Measurements from ENCODE around the gene RNASE13.

Gene RNASE13

DNA sequence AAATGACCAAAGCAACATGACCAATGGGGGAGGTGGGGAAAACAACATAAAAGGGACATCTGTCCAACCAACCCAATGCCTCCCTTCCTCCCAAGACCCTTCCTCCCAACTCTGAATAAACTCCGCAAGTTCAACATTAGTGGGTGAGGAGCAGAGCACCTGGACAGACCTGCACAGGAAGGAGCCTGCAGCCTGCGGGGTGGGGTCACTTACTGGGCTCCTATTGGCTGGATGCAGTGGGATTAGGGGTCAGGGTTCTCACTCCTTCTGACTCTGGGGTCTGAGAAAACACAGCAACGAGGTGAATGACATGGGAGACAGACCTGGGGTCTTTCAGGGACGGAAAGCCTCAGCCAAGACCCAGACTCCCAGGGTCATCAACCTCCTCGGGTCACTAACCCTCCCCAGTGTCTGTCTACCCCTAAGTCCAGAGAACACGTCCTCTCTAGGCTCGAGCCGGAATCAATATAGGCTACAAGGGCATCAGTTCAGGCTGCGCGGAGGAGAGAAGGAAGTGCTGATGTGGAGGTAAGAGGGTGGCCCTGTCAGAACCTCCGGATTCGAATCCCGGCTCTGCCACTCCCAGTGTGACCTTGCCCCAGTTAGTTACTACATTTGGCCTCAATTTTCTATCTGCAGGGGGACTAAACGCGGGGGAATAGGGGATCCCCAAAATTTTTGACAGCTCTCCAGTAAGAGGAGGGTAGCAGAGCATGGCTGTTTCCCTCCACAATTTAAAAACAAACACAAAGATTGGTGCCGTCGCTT is 10.6 kb downstream of the RNASE13 start:
- Histone ChIP-seq H3K4me1 (ENCODE audit: control insufficient read depth in 5 of 5, insufficient read depth in 5 of 5, low read length in 5 of 5) (peaks cover 3 to 42% (median 33%) of the 10 kb centered on the region in 5 donors), H3K27ac (ENCODE audit: low read depth, low read length) (peak overlapping the region; percentile 65)

DNA sequence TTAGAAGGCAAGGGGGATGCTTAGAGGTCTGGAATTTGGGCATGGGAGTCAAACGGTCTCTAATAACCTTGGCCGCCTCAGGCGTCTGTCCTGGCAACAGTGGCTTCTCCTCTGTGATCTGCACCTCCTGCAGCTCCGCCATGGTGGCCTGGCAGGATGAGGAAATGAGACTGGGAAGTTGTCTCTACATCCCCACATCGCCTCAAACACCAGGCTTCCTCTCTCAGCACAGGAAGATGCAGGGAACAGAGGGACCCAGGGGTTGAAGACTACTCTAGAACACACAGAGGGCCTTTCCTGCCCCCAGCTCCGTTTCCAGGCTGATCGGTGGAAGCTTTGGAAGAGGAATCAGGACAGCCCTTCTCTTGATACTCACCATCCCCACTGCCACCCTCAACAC is 11.4 kb downstream of the RNASE13 start:
- peak overlapping the region; percentile 65 for H3K27ac ChIP-seq (ENCODE audit: low read depth, low read length)
- peaks cover 3 to 42% (median 33%) of the 10 kb centered on the region in 5 donors for H3K4me1 ChIP-seq (ENCODE audit: control insufficient read depth in 5 of 5, insufficient read depth in 5 of 5, low read length in 5 of 5)
- peaks cover 3 to 40% (median 35%) of the 10 kb centered on the region in 5 donors for H3K36me3 ChIP-seq (ENCODE audit: control insufficient read depth in 5 of 5, insufficient read depth in 5 of 5, low read length in 5 of 5)
- no peaks in the 10 kb centered on the region for H3K27me3 ChIP-seq (ENCODE audit: control insufficient read depth in 5 of 5, insufficient read depth in 4 of 5, low read length in 5 of 5)
- H3K4me3 ChIP-seq (ENCODE audit: low read depth in 1 of 5, low read length in 5 of 5), result peak overlapping the region in 4 of 5 donors; percentile 75 to 87 (median 82)
- H3K9me3 ChIP-seq (ENCODE audit: control insufficient read depth in 5 of 5, low read length in 5 of 5), result no peaks in the 10 kb centered on the region
- H3K9ac ChIP-seq (ENCODE audit: low read length in 5 of 5), result peak overlapping the region in 2 of 5 donors; percentile 77 to 84

More for the DNA sequence above, 10.6 kb downstream of the RNASE13 start:
- Histone ChIP-seq H3K9ac (ENCODE audit: low read length in 5 of 5) (peak overlapping the region; percentile 66 to 84 (median 71)), H3K9me3 (ENCODE audit: control insufficient read depth in 5 of 5, low read length in 5 of 5) (no peaks in the 10 kb centered on the region), H3K27me3 (ENCODE audit: control insufficient read depth in 5 of 5, insufficient read depth in 4 of 5, low read length in 5 of 5) (no peaks in the 10 kb centered on the region), H3K4me3 (ENCODE audit: low read depth in 1 of 5, low read length in 5 of 5) (peak overlapping the region; percentile 75 to 87 (median 82)), H3K36me3 (ENCODE audit: control insufficient read depth in 5 of 5, insufficient read depth in 5 of 5, low read length in 5 of 5) (peaks cover under 1 to 32% (median 27%) of the 10 kb centered on the region in 5 donors)

DNA sequence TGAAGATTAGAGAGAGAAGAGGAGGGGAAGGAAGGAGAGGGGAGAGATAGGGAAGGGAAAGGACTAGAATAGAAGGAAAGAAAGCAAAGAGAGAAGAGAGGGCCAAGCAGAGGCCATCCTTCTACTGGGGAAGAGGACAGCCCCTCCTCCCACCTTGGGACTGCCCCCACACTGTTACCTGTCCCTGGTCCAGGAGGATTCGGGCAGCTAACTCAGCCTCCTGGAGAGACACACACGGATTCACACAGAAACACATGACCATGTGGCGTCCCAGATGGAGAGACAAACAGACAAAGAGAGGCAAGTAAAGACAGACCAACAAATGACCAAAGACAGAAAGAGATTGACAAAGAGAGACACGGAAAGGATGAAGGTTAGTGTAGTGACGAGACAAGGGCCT is 11.9 kb downstream of the RNASE13 start:
- no peak overlapping the region for H3K27ac ChIP-seq (ENCODE audit: low read depth, low read length)
- H3K9me3 ChIP-seq (ENCODE audit: control insufficient read depth in 5 of 5, low read length in 5 of 5), result no peaks in the 10 kb centered on the region
- no peaks in the 10 kb centered on the region for H3K27me3 ChIP-seq (ENCODE audit: control insufficient read depth in 5 of 5, insufficient read depth in 4 of 5, low read length in 5 of 5)
- H3K9ac ChIP-seq (ENCODE audit: low read length in 5 of 5), result peak overlapping the region in 2 of 5 donors; percentile 41 to 84
- H3K36me3 ChIP-seq (ENCODE audit: control insufficient read depth in 5 of 5, insufficient read depth in 5 of 5, low read length in 5 of 5), result peaks cover 3 to 45% (median 40%) of the 10 kb centered on the region in 5 donors
- H3K4me1 ChIP-seq (ENCODE audit: control insufficient read depth in 5 of 5, insufficient read depth in 5 of 5, low read length in 5 of 5), result peaks cover 3 to 42% (median 33%) of the 10 kb centered on the region in 5 donors
- peak overlapping the region in 4 of 5 donors; percentile 75 to 87 (median 82) for H3K4me3 ChIP-seq (ENCODE audit: low read depth in 1 of 5, low read length in 5 of 5)

DNA sequence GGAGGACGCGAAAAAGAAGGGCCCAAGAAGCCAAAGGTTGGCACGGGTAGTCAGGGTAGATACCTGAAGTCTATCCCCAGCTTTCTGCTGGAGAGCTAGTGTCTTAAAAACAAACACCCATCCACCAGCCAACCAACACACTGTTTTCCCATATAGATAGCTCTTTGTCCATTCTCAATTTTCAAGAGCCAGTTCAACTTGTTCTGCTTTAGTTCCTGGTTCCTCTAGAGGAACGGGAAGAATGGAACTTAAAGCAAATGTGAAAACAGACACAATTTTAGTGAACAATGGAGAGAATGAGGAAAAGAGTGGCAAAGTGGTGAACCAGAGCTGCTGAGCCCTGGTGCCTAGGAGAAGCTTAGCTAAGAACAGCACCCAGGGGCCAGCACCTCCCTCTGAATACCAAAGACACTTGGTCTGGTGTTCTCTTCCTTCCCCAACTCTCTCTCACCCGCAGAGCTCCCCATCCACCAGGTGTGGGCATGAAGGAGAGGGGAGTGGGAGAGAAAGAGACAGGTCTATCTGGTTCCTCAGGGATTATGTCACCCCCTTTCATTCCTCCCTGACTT is 13.5 kb downstream of the RNASE13 start:
- Histone ChIP-seq H3K27me3 (ENCODE audit: control insufficient read depth in 5 of 5, insufficient read depth in 4 of 5, low read length in 5 of 5) (no peaks in the 10 kb centered on the region), H3K9ac (ENCODE audit: low read length in 5 of 5) (no peak overlapping the region), H3K4me3 (ENCODE audit: low read depth in 1 of 5, low read length in 5 of 5) (no peak overlapping the region), H3K4me1 (ENCODE audit: control insufficient read depth in 5 of 5, insufficient read depth in 5 of 5, low read length in 5 of 5) (peaks cover 3 to 34% (median 31%) of the 10 kb centered on the region in 5 donors), H3K27ac (ENCODE audit: low read depth, low read length) (no peak overlapping the region), H3K9me3 (ENCODE audit: control insufficient read depth in 5 of 5, low read length in 5 of 5) (no peaks in the 10 kb centered on the region), H3K36me3 (ENCODE audit: control insufficient read depth in 5 of 5, insufficient read depth in 5 of 5, low read length in 5 of 5) (peaks cover 5 to 60% (median 53%) of the 10 kb centered on the region in 5 donors)

DNA sequence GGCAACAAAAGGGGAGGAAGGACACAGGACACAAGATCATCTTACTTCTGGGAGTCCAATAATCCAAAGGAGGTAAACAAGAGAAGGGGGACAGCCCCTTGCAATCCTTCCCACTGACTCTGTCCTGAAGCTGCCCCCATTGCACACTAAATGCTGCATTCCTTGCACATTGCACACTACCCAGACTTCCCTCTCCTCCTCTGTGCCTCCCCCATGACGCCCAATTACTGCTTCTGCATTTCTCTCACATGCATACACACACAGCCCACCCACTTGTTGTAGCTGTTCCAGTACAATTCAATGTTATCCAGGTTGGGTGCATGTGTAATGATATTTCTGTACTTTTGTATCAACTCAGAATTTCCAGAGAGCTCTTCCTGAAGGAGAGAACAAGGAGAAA is 15.2 kb downstream of the RNASE13 start:
- H3K27me3 ChIP-seq (ENCODE audit: control insufficient read depth in 5 of 5, insufficient read depth in 4 of 5, low read length in 5 of 5), result no peaks in the 10 kb centered on the region
- no peaks in the 10 kb centered on the region for H3K9me3 ChIP-seq (ENCODE audit: control insufficient read depth in 5 of 5, low read length in 5 of 5)
- H3K27ac ChIP-seq (ENCODE audit: low read depth, low read length), result no peak overlapping the region
- peaks cover 6 to 28% (median 26%) of the 10 kb centered on the region in 5 donors for H3K4me1 ChIP-seq (ENCODE audit: control insufficient read depth in 5 of 5, insufficient read depth in 5 of 5, low read length in 5 of 5)
- no peak overlapping the region for H3K9ac ChIP-seq (ENCODE audit: low read length in 5 of 5)
- peaks cover 5 to 60% (median 53%) of the 10 kb centered on the region in 5 donors for H3K36me3 ChIP-seq (ENCODE audit: control insufficient read depth in 5 of 5, insufficient read depth in 5 of 5, low read length in 5 of 5)
- H3K4me3 ChIP-seq (ENCODE audit: low read depth in 1 of 5, low read length in 5 of 5), result no peak overlapping the region

DNA sequence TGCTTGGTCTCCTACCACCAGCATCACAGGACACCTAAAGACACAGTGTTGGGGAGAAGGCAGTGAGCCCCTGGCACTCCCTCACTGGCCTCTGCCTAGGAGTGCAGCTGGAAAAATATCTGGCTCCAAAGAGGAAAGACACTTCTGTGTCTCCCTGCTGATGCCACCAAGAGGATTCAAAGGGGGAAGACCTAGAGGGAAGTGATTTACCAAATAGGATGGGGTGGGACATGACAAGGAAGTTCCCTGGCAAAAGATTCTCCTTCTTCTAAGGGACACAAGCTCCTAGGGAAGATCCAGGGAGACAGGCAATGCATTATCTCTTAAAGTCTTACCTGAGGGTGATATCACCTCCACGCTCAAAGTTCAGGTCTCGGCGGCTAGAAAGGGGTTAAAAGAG is 15.8 kb downstream of the RNASE13 start:
- Histone ChIP-seq H3K27me3 (ENCODE audit: control insufficient read depth in 5 of 5, insufficient read depth in 4 of 5, low read length in 5 of 5) (no peaks in the 10 kb centered on the region), H3K4me1 (ENCODE audit: control insufficient read depth in 5 of 5, insufficient read depth in 5 of 5, low read length in 5 of 5) (peaks cover 3 to 22% (median 20%) of the 10 kb centered on the region in 5 donors), H3K9me3 (ENCODE audit: control insufficient read depth in 5 of 5, low read length in 5 of 5) (no peaks in the 10 kb centered on the region), H3K9ac (ENCODE audit: low read length in 5 of 5) (no peak overlapping the region), H3K36me3 (ENCODE audit: control insufficient read depth in 5 of 5, insufficient read depth in 5 of 5, low read length in 5 of 5) (peaks cover 5 to 60% (median 53%) of the 10 kb centered on the region in 5 donors), H3K4me3 (ENCODE audit: low read depth in 1 of 5, low read length in 5 of 5) (no peak overlapping the region), H3K27ac (ENCODE audit: low read depth, low read length) (no peak overlapping the region)

DNA sequence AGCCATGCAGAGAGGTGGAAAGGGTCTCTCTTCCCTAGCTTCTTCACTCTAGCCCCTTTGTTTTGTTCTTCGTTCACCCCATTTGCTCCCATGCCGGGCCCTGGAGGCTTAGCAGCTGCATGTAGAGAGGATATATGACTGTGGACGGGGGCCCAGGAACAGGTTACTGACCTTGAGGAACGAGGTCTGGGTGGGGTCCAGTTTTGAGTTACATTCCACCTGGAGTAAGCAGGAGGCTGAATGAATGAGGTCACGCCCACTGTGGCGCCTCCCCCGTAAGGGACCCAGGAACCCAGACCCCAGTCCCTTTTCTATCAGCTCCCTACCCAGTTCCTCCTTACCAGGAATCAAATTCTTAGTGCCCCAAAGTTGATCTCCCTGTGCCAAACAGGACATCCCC is 16.3 kb downstream of the RNASE13 start:
- Histone ChIP-seq H3K36me3 (ENCODE audit: control insufficient read depth in 5 of 5, insufficient read depth in 5 of 5, low read length in 5 of 5) (peaks cover 5 to 60% (median 53%) of the 10 kb centered on the region in 5 donors), H3K4me1 (ENCODE audit: control insufficient read depth in 5 of 5, insufficient read depth in 5 of 5, low read length in 5 of 5) (peaks cover 3 to 17% (median 15%) of the 10 kb centered on the region in 5 donors)

DNA sequence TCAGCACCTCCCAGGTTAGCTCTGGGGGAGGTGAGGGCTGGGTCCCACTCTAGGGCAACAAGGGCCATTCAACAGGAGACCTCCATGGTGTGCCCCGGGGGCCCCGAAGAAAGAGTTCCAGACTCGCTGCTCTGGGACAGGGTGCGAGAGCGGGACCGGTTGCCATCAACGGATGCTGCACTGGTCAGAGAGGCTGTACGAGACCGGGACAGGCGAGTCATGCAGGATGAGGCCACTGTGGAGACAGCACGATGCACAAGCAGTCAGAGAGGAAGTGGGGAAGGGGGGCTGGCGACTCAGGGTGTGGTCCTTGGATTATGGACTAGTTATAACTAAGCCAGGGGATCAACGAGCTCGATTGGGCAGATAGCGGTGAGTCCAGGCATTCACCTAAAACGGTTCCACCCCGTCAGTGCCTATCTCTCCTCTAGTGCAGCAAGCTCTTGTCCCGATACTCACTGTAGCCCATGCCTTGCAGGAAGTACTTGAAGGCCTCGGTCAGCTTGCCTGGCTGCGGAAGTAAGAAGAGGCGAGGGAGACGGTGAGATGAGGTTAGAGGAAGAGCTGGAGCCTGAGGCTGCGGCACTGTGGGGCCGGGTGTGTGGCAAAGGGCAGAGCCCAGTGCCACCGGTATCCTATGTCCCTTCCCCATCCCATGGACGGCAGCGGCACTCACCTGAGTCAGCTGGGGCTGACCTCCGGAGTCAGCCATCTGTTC is 16.9 kb downstream of the RNASE13 start:
- Histone ChIP-seq H3K27ac (ENCODE audit: low read depth, low read length) (no peak overlapping the region), H3K27me3 (ENCODE audit: control insufficient read depth in 5 of 5, insufficient read depth in 4 of 5, low read length in 5 of 5) (no peaks in the 10 kb centered on the region), H3K4me3 (ENCODE audit: low read depth in 1 of 5, low read length in 5 of 5) (no peak overlapping the region), H3K9me3 (ENCODE audit: control insufficient read depth in 5 of 5, low read length in 5 of 5) (no peaks in the 10 kb centered on the region), H3K9ac (ENCODE audit: low read length in 5 of 5) (no peak overlapping the region), H3K4me1 (ENCODE audit: control insufficient read depth in 5 of 5, insufficient read depth in 5 of 5, low read length in 5 of 5) (peaks cover 3 to 11% (median 9%) of the 10 kb centered on the region in 5 donors), H3K36me3 (ENCODE audit: control insufficient read depth in 5 of 5, insufficient read depth in 5 of 5, low read length in 5 of 5) (peaks cover 5 to 60% (median 53%) of the 10 kb centered on the region in 5 donors)

More for the DNA sequence above, 16.3 kb downstream of the RNASE13 start:
- Histone ChIP-seq H3K9me3 (ENCODE audit: control insufficient read depth in 5 of 5, low read length in 5 of 5) (no peaks in the 10 kb centered on the region), H3K4me3 (ENCODE audit: low read depth in 1 of 5, low read length in 5 of 5) (no peak overlapping the region), H3K27ac (ENCODE audit: low read depth, low read length) (no peak overlapping the region), H3K9ac (ENCODE audit: low read length in 5 of 5) (no peak overlapping the region), H3K27me3 (ENCODE audit: control insufficient read depth in 5 of 5, insufficient read depth in 4 of 5, low read length in 5 of 5) (no peaks in the 10 kb centered on the region)

DNA sequence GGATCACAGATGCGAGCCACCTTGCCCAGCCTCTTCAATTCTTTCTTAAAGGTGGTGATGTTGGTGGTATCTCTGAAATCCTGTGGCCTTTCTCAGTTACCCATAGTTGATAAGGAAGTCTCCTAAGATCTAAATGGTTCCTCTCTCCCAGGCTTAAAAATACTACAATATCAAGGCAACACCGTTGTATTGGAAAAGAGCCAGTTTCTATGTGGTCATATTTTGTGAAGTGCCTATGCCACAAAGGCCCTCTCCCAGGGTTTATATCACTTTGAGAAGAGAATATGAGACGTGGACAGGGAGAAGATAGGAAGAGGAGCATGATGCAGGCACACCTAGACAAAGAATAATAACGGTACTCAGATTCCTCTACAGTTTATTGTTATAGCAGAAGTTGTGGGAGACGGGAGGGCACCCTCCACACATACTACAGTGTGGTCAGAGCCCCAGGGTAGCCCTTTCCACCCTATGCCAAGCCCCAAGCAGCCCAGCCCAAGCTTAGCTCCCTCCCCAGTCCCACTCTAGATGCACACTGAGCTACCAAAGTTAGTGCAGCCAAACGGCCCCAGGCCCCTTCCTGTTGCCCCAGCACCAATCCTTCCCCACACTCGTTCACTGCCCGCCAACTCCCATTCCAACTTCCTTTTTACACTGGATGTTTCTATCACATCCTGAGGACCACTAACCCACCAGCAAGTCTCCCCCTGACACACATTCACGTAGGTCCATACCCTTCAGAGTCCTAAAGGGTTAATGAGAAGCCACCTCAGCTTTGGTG is 18.0 kb downstream of the RNASE13 start:
- Histone ChIP-seq H3K27me3 (ENCODE audit: control insufficient read depth in 5 of 5, insufficient read depth in 4 of 5, low read length in 5 of 5) (no peaks in the 10 kb centered on the region), H3K27ac (ENCODE audit: low read depth, low read length) (no peak overlapping the region), H3K4me3 (ENCODE audit: low read depth in 1 of 5, low read length in 5 of 5) (no peak overlapping the region), H3K4me1 (ENCODE audit: control insufficient read depth in 5 of 5, insufficient read depth in 5 of 5, low read length in 5 of 5) (peaks cover 3 to 7% (median 4%) of the 10 kb centered on the region in 5 donors), H3K9me3 (ENCODE audit: control insufficient read depth in 5 of 5, low read length in 5 of 5) (no peaks in the 10 kb centered on the region), H3K36me3 (ENCODE audit: control insufficient read depth in 5 of 5, insufficient read depth in 5 of 5, low read length in 5 of 5) (peaks cover 5 to 52% (median 48%) of the 10 kb centered on the region in 5 donors), H3K9ac (ENCODE audit: low read length in 5 of 5) (no peak overlapping the region)
